ENCODE measurements around the gene FAM199X. TPM values are rescaled to one million over a fixed set of nuclear protein-coding genes. Genes with fewer than 3 reads are reported as not detected.
A peak's percentile ranks its signal among the peaks of the same experiment; 100 is the strongest.

The FAM199X gene
- total and polyA plus RNA-seq, 2 donors (not counting 1 experiment from before 2014, with no cell fraction given): 3.6 to 19.2 TPM

DNA sequence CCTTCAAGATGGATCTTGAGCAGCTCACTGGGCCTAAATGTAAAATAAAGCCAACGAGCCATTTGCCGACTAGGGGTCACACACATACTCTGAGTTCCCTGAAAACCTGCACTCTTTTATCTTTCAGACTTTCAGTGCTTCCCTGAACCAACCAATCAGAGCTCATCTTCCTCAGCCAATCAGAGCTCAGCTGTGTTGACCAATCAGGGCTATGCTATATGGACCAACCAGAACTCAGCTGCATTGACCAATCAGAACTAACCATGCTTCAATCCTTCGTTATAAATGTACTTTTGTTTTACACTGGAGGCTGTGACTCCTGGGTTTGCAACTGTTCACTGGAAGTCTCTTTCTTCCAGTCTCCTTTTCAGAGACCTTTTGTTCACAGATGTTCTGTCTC lies 28.8 kb upstream of the FAM199X start:
- intact Hi-C loops (cut with micrococcal nuclease): loop anchor here (2.0 kb wide), 1 partner anchor 19 kb away; the partner anchor contains the start of gene SLC25A53
- peaks cover 32% of the 10 kb centered on the region for H3K79me2 ChIP-seq (ENCODE audit: control insufficient read depth, insufficient read depth, low read length)
- H3K27me3 Mint-ChIP-seq: no peaks in the 10 kb centered on the region
- no peaks in the 10 kb centered on the region for H3K27me3 ChIP-seq (replicated peaks in 1 of 4; ENCODE audit: control extremely low read depth in 1 of 4, control insufficient read depth in 3 of 4, insufficient read depth in 4 of 4, low read length in 3 of 4)
- no peaks in the 10 kb centered on the region for H3K9me3 ChIP-seq (ENCODE audit: control extremely low read depth in 1 of 3, control insufficient read depth in 2 of 3, insufficient read depth in 1 of 3, low read length in 2 of 3)
- H3K27ac Mint-ChIP-seq: peak overlapping the region; percentile 20
- TF ChIP-seq CTCF (IDR thresholded peaks at IDR 0.05) (no peak), EZH2 (IDR thresholded peaks at IDR 0.05; ENCODE audit: borderline replicate concordance, insufficient read depth, low read depth, low read length, poor library complexity, severe bottlenecking) (no peak)
- H3K27ac ChIP-seq (ENCODE audit: low read length in 2 of 2): no peak overlapping the region
- peaks cover 23% of the 10 kb centered on the region for H3K4me1 Mint-ChIP-seq
- H3K4me1 ChIP-seq (ENCODE audit: control insufficient read depth in 2 of 2, insufficient read depth in 2 of 2, low read length in 2 of 2): peaks cover 7 to 14% of the 10 kb centered on the region in 2 donors
- CTCF ChIA-PET: interaction anchor here (0.7 to 3.5 kb wide), 12 partner anchors 12 to 293 kb away, joined by 3 to 33 read pairs (median 10); partner anchors contain the start of genes SLC25A53 and ZCCHC18
- no peaks in the 10 kb centered on the region for H3K9me3 Mint-ChIP-seq (ENCODE audit: insufficient read depth)
- no peak overlapping the region for H3K4me3 Mint-ChIP-seq
- no peak overlapping the region for H3K9ac ChIP-seq (ENCODE audit: low read length)
- no peak overlapping the region for H3K4me3 ChIP-seq (ENCODE audit: control extremely low read depth in 1 of 5, extremely low read depth in 1 of 5, insufficient read depth in 1 of 5, low read depth in 2 of 5, low read length in 4 of 5)
- POLR2A ChIA-PET: interaction anchor here (1.1 kb wide), 1 partner anchor 24 kb away, joined by 3 read pairs; no protein-coding TSS in a partner anchor
- peaks cover 0 to 2% of the 10 kb centered on the region in 2 experiments for H3K36me3 ChIP-seq (replicated peaks in 1 of 2; ENCODE audit: control extremely low read depth in 1 of 2, control insufficient read depth in 1 of 2, extremely low read depth in 1 of 2, insufficient read depth in 2 of 2, low read length in 1 of 2)
- no peaks in the 10 kb centered on the region for H4K20me1 ChIP-seq (ENCODE audit: control insufficient read depth, insufficient read depth, low read length, poor library complexity, severe bottlenecking)
- H2AFZ ChIP-seq (ENCODE audit: insufficient read depth, low read depth, low read length, poor library complexity, severe bottlenecking): no peak overlapping the region
- H3K4me2 ChIP-seq (replicated peaks; ENCODE audit: low read depth, low read length, poor library complexity, severe bottlenecking): no peak overlapping the region
- WGBS (ENCODE audit: insufficient coverage): 95% methylated on average over 3 of the region's 3 CpGs
- DNase-seq (peak; percentile 8), ATAC-seq (ENCODE audit: low read depth) (no peak)

DNA sequence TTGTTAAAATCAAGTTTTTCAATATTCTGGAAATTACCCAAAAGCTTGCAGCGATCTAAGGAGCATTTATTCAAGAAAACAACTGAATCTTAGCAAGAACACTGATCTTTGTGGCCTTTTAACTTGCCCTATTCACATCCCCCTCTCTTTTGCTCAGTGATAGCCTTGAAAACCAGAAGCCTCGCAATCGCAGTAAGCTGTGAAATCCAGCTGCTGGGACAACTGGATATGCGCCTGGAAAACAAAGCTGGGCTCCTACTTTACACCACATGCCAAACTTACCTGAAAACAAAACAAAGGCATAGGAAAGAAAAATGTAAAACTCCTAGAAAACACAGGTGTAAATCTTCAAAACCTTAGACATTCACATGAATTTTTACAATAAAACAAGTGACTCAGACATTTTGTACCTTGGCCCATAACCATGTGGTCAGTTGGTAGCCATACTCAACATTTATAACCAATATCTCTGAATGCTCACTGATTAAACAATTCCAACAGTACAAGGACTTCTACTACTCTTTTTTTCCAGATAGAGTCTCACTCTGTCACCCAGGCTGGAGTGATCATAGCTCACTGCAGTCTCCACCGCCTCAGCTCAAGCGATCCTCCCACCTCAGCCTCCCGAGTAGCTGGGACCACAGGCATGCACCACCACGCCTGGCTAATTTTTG lies 25.0 kb upstream of the FAM199X start:
- Histone ChIP-seq H3K27ac (ENCODE audit: low read length in 2 of 2) (no peak overlapping the region), H3K9me3 (ENCODE audit: control extremely low read depth in 1 of 3, control insufficient read depth in 2 of 3, insufficient read depth in 1 of 3, low read length in 2 of 3) (no peaks in the 10 kb centered on the region), H3K27me3 (replicated peaks in 1 of 4; ENCODE audit: control extremely low read depth in 1 of 4, control insufficient read depth in 3 of 4, insufficient read depth in 4 of 4, low read length in 3 of 4) (no peaks in the 10 kb centered on the region), H3K4me2 (replicated peaks; ENCODE audit: low read depth, low read length, poor library complexity, severe bottlenecking) (no peak overlapping the region), H3K4me1 (ENCODE audit: control insufficient read depth in 2 of 2, insufficient read depth in 2 of 2, low read length in 2 of 2) (peaks cover under 1 to 4% of the 10 kb centered on the region in 2 donors), H3K36me3 (replicated peaks in 1 of 2; ENCODE audit: control extremely low read depth in 1 of 2, control insufficient read depth in 1 of 2, extremely low read depth in 1 of 2, insufficient read depth in 2 of 2, low read length in 1 of 2) (peaks cover 0 to 2% of the 10 kb centered on the region in 2 experiments), H3K4me3 (ENCODE audit: control extremely low read depth in 1 of 5, extremely low read depth in 1 of 5, insufficient read depth in 1 of 5, low read depth in 2 of 5, low read length in 4 of 5) (no peak overlapping the region), H4K20me1 (ENCODE audit: control insufficient read depth, insufficient read depth, low read length, poor library complexity, severe bottlenecking) (no peaks in the 10 kb centered on the region), H3K9ac (ENCODE audit: low read length) (no peak overlapping the region), H2AFZ (ENCODE audit: insufficient read depth, low read depth, low read length, poor library complexity, severe bottlenecking) (no peak overlapping the region), H3K79me2 (ENCODE audit: control insufficient read depth, insufficient read depth, low read length) (peaks cover 18% of the 10 kb centered on the region)
- intact Hi-C loops (cut with micrococcal nuclease): no loop called here
- no peak overlapping the region for H3K27ac Mint-ChIP-seq
- no peaks in the 10 kb centered on the region for H3K27me3 Mint-ChIP-seq
- H3K4me3 Mint-ChIP-seq: no peak overlapping the region
- no peak for TF ChIP-seq EZH2 (IDR thresholded peaks at IDR 0.05; ENCODE audit: borderline replicate concordance, insufficient read depth, low read depth, low read length, poor library complexity, severe bottlenecking)
- TF ChIP-seq CTCF (IDR thresholded peaks at IDR 0.05): no peak
- DNase-seq (no peak), ATAC-seq (ENCODE audit: low read depth) (no peak)
- peaks cover 28% of the 10 kb centered on the region for H3K4me1 Mint-ChIP-seq
- WGBS (ENCODE audit: insufficient coverage): 100% methylated on average over 2 of the region's 8 CpGs
- H3K9me3 Mint-ChIP-seq (ENCODE audit: insufficient read depth): no peaks in the 10 kb centered on the region
- POLR2A ChIA-PET: interaction anchor here (0.7 kb wide), 1 partner anchor 28 kb away, joined by 4 read pairs; no protein-coding TSS in a partner anchor
- CTCF ChIA-PET: interaction anchor here (0.9 to 1.6 kb wide), 5 partner anchors 14 to 54 kb away, joined by 3 to 4 read pairs (median 3); no protein-coding TSS in a partner anchor
